ENCODE results near the gene L3MBTL4. TPM values are rescaled to one million over a fixed set of nuclear protein-coding genes. Genes with fewer than 3 reads are reported as not detected.

L3MBTL4 gene
- polyA plus RNA-seq, 3 donors, result 1.1 to 1.8 (median 1.7) TPM

GRCh38 chr18:5942591-5942990 lies 472.1 kb downstream of the L3MBTL4 start:
- H3K27ac ChIP-seq (ENCODE audit: low read depth, low read length), result no peak overlapping the region
- WGBS, 3 donors, result 49 to 59% (median 53%) methylated on average over 6 of the region's 6 CpGs

- WGBS, 3 donors, result 45 to 56% (median 56%) methylated on average over 3 of the region's 3 CpGs
- H3K27ac ChIP-seq (ENCODE audit: low read depth, low read length), result no peak overlapping the region
These were observed 472.8 kb downstream of the L3MBTL4 start for GRCh38 chr18:5941890-5942289.

GRCh38 chr18:5939801-5940667 lies 474.7 kb downstream of the L3MBTL4 start:
- no peak overlapping the region for H3K27ac ChIP-seq (ENCODE audit: low read depth, low read length)
- 83 to 88% (median 85%) methylated on average over 7 of the region's 7 CpGs for WGBS, 3 donors

GRCh38 chr18:5937795-5938194 lies 476.9 kb downstream of the L3MBTL4 start:
- WGBS, 3 donors, result 77 to 91% (median 83%) methylated on average over 3 of the region's 3 CpGs
- no peak overlapping the region for H3K27ac ChIP-seq (ENCODE audit: low read depth, low read length)

- H3K27ac ChIP-seq (ENCODE audit: low read depth, low read length), result no peak overlapping the region
- 79 to 93% (median 90%) methylated on average over 7 of the region's 7 CpGs for WGBS, 3 donors
These were observed 477.6 kb downstream of the L3MBTL4 start for GRCh38 chr18:5937121-5937520.

GRCh38 chr18:5930789-5931188 lies 483.9 kb downstream of the L3MBTL4 start:
- 40 to 65% (median 63%) methylated on average over 2 of the region's 2 CpGs for WGBS, 3 donors
- H3K27ac ChIP-seq (ENCODE audit: low read depth, low read length), result no peak overlapping the region

- WGBS, 3 donors, result 67 to 82% (median 78%) methylated on average over 3 of the region's 3 CpGs
- H3K27ac ChIP-seq (ENCODE audit: low read depth, low read length), result no peak overlapping the region
These were observed 496.4 kb downstream of the L3MBTL4 start for GRCh38 chr18:5918205-5918858.

GRCh38 chr18:5914951-5915350 lies 499.8 kb downstream of the L3MBTL4 start:
- WGBS, 3 donors, result 67 to 80% (median 68%) methylated on average over 5 of the region's 5 CpGs
- no peak overlapping the region for H3K27ac ChIP-seq (ENCODE audit: low read depth, low read length)

GRCh38 chr18:5914016-5914415 lies 500.7 kb downstream of the L3MBTL4 start:
- H3K27ac ChIP-seq (ENCODE audit: low read depth, low read length), result no peak overlapping the region
- WGBS, 3 donors, result 52 to 61% (median 56%) methylated on average over 1 of the region's 1 CpG

GRCh38 chr18:5912566-5912965 lies 502.1 kb downstream of the L3MBTL4 start:
- 74 to 80% (median 74%) methylated on average over 7 of the region's 7 CpGs for WGBS, 3 donors
- no peak overlapping the region for H3K27ac ChIP-seq (ENCODE audit: low read depth, low read length)

- 63 to 75% (median 72%) methylated on average over 2 of the region's 2 CpGs for WGBS, 3 donors
- no peak overlapping the region for H3K27ac ChIP-seq (ENCODE audit: low read depth, low read length)
These were observed 505.6 kb downstream of the L3MBTL4 start for GRCh38 chr18:5909125-5909524.
